Upper lobe of left lung (tissue), 4 donors: ENCODE data around the gene DLG2.

Experiments used
- POLR2A ChIP-seq, 4 donors: fragments of 450-650 bp; IDR thresholded peaks; one replicate each; pipeline ENCODE4 v1.5.1; 2016 to 2017; ENCODE audit warnings: antibody characterized with exemption in 4 of 4, mild to moderate bottlenecking in 2 of 4
- POLR2AphosphoS5 ChIP-seq, 2 donors: sonication (generic); formaldehyde crosslinking; IDR thresholded peaks; one replicate each; pipeline ENCODE4 v1.5.1; 2017; ENCODE audit warnings: antibody characterized with exemption in 2 of 2
- TF ChIP-seq, protein P1 (sequence below), 6 experiments: fragments of 450-650 bp in 4 of 6; fragments of 200-600 bp in 2 of 6; sonication (generic) in 2 of 6; IDR thresholded peaks; one replicate each; pipeline ENCODE4 v1.5.1; 2016 to 2019; ENCODE audit warnings: antibody characterized with exemption in 6 of 6

DNA sequence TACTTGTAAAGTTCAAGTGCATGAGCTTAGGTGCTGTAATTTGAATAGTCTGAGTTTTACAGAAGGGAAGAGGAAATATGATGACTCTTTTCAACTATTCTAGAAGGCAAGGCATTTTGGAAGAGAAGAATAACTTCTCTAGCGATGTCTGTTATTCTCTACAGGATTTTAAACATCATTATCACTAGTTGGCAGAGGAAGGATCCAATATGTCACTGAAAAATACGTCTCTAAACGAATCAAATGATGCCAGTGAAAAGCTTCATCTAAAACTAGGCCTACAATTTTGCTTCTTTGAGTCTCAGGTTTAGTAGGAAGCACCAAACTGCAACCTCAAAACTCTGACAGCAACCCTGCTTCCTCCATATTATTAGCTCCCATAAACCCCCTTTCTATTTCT lies 581.4 kb downstream of the DLG2 start:
- no peak for TF ChIP-seq POLR2AphosphoS5 (IDR thresholded peaks at IDR 0.05)
- TF ChIP-seq, protein P1, sequence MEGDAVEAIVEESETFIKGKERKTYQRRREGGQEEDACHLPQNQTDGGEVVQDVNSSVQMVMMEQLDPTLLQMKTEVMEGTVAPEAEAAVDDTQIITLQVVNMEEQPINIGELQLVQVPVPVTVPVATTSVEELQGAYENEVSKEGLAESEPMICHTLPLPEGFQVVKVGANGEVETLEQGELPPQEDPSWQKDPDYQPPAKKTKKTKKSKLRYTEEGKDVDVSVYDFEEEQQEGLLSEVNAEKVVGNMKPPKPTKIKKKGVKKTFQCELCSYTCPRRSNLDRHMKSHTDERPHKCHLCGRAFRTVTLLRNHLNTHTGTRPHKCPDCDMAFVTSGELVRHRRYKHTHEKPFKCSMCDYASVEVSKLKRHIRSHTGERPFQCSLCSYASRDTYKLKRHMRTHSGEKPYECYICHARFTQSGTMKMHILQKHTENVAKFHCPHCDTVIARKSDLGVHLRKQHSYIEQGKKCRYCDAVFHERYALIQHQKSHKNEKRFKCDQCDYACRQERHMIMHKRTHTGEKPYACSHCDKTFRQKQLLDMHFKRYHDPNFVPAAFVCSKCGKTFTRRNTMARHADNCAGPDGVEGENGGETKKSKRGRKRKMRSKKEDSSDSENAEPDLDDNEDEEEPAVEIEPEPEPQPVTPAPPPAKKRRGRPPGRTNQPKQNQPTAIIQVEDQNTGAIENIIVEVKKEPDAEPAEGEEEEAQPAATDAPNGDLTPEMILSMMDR (IDR thresholded peaks at IDR 0.05) = no peak
- no peak for TF ChIP-seq POLR2A (IDR thresholded peaks at IDR 0.05)
